HepG2 (cell line): ENCODE measurements around the gene CNOT8. TPM values are rescaled to one million over a fixed set of nuclear protein-coding genes. Genes with fewer than 3 reads are reported as not detected.

Source experiments
- ATAC-seq: fragments of 200-7000 bp; cut with Tn5 transposase; 3 replicates; pipeline ENCODE4 v1.9.1; 2020; ENCODE audit warnings: mild to moderate bottlenecking, moderate library complexity
- BruUV-seq: library from RNA; stranded (reverse); fragments of 400-500 nt; replicated peaks from 2 replicates; lab custom pipeline; 2021; lab: Mats Ljungman, UMichigan
- CTCF ChIA-PET: fragments of 300-600 bp; formaldehyde crosslinking; extraction: SDS; loops from one replicate; lab custom pipeline; 2021; ENCODE audit warnings: low total read pairs, inconsistent platforms, low intra/inter-chr PET ratio; lab: Yijun Ruan, JAX
- POLR2A ChIA-PET: fragments of 350-600 bp; sonication (Branson Sonifier 250); formaldehyde crosslinking; loops from one replicate; lab custom pipeline; 2020; ENCODE audit warnings: antibody characterized with exemption, inconsistent platforms; lab: Yijun Ruan, JAX
- DNase-seq: peaks from one replicate; pipeline ENCODE4 v3.0.0-alpha.2; 2015; ENCODE audit warnings: low spot score
- FAIRE-seq: peaks from 3 replicates; lab custom pipeline; 2011; peaks lifted over from hg19 to GRCh38; lab: Jason Lieb, UNC
- H2AFZ ChIP-seq: one replicate; pipeline ENCODE4 v1.6.1; 2011; ENCODE audit warnings: low read length, inconsistent platforms
- H3K27ac ChIP-seq: fragments of 300-600 bp; 3 replicates; pipeline ENCODE4 v1.8.0; 2011; ENCODE audit warnings: mixed run types, mild to moderate bottlenecking, mixed read lengths, low read length, inconsistent platforms; ENCODE audit not compliant: insufficient read depth; ENCODE audit errors: extremely low read length
- H3K27me3 ChIP-seq, 2 experiments: fragments of 200-600 bp in 1 of 2; 2 replicates in 1 of 2; 3 replicates in 1 of 2; pipeline versions ENCODE4 v1.6.0 to v1.8.0; 2011; ENCODE audit warnings: low read length in 2 of 2, mild to moderate bottlenecking in 2 of 2, moderate library complexity in 2 of 2, inconsistent platforms in 1 of 2; ENCODE audit not compliant: insufficient read depth in 2 of 2, control insufficient read depth in 1 of 2
- H3K36me3 ChIP-seq, 2 experiments: fragments of 200-600 bp in 1 of 2; replicated peaks in 1 of 2; 2 replicates in 1 of 2; 3 replicates in 1 of 2; pipeline versions ENCODE4 v1.5.1 to v1.8.0; 2011; ENCODE audit warnings: low read length in 2 of 2, inconsistent platforms in 1 of 2; ENCODE audit not compliant: insufficient read depth in 2 of 2, control insufficient read depth in 1 of 2
- H3K4me1 ChIP-seq: 2 replicates; pipeline ENCODE4 v1.5.1; 2012; ENCODE audit warnings: low read length, inconsistent platforms; ENCODE audit not compliant: insufficient read depth
- H3K4me2 ChIP-seq: 2 replicates; pipeline ENCODE4 v1.6.0; 2011; ENCODE audit warnings: low read depth, low read length, inconsistent platforms
- H3K4me3 ChIP-seq, 3 experiments: fragments of 200-600 bp in 1 of 3; sonication (generic), shearing (Covaris generic) in 1 of 3; replicated peaks in 1 of 3; 2 replicates each; pipeline ENCODE4 v1.5.1; 2011 to 2016; ENCODE audit warnings: low read length in 3 of 3, inconsistent platforms in 2 of 3, low read depth in 2 of 3, mild to moderate bottlenecking in 2 of 3, control low read depth in 1 of 3, mixed read lengths in 1 of 3; ENCODE audit not compliant: insufficient read depth in 1 of 3
- H3K79me2 ChIP-seq: one replicate; pipeline ENCODE4 v1.6.1; 2011; ENCODE audit warnings: low read length, inconsistent platforms; ENCODE audit not compliant: insufficient read depth
- H3K9ac ChIP-seq: 2 replicates; pipeline ENCODE4 v1.6.0; 2011; ENCODE audit warnings: mild to moderate bottlenecking, low read depth, low read length, inconsistent platforms; ENCODE audit not compliant: insufficient read depth
- H3K9me3 ChIP-seq: 2 replicates; pipeline ENCODE4 v1.5.1; 2012; ENCODE audit warnings: mild to moderate bottlenecking, low read length
- H4K20me1 ChIP-seq: 2 replicates; pipeline ENCODE4 v1.6.0; 2011; ENCODE audit warnings: inconsistent platforms, mild to moderate bottlenecking, low read length, moderate library complexity; ENCODE audit not compliant: insufficient read depth
- ATF1 ChIP-seq: IDR thresholded peaks from 2 replicates; pipeline ENCODE4 v1.6.1; 2016; ENCODE audit warnings: mild to moderate bottlenecking, control low read depth
- ATF7 ChIP-seq, 2 experiments: fragments of 450-650 bp in 1 of 2; sonication (generic) in 1 of 2; formaldehyde crosslinking in 1 of 2; IDR thresholded peaks; 2 replicates each; pipeline versions ENCODE4 v1.4.0 to v1.6.1; 2016 to 2020; ENCODE audit warnings: antibody characterized with exemption in 1 of 2, mild to moderate bottlenecking in 1 of 2, missing genetic modification reagents in 1 of 2
- BRD4 ChIP-seq: sonication (generic); formaldehyde crosslinking; IDR thresholded peaks from 2 replicates; pipeline ENCODE4 v1.4.0; 2020; ENCODE audit warnings: missing genetic modification reagents
- CCDC6 ChIP-seq: sonication (generic); formaldehyde crosslinking; IDR thresholded peaks from 2 replicates; pipeline ENCODE4 v1.8.1; 2022; ENCODE audit warnings: mild to moderate bottlenecking, missing genetic modification reagents, moderate library complexity
- CTCF ChIP-seq: sonication (generic); formaldehyde crosslinking; IDR thresholded peaks from 2 replicates; pipeline ENCODE4 v1.5.0; 2020; ENCODE audit warnings: mild to moderate bottlenecking, missing genetic modification reagents, moderate library complexity
- ELF1 ChIP-seq: sonication (generic); formaldehyde crosslinking; IDR thresholded peaks from 2 replicates; pipeline ENCODE4 v1.4.0; 2020; ENCODE audit warnings: missing genetic modification reagents
- MEF2D ChIP-seq: sonication (generic); formaldehyde crosslinking; IDR thresholded peaks from 2 replicates; pipeline ENCODE4 v1.5.1; 2020; ENCODE audit warnings: mild to moderate bottlenecking, missing genetic modification reagents
- PHF5A ChIP-seq: IDR thresholded peaks from one replicate; pipeline ENCODE4 v1.6.1; 2018; ENCODE audit warnings: low read depth, missing genetic modification reagents; ENCODE audit not compliant: unreplicated experiment
- TFDP2 ChIP-seq: sonication (generic); formaldehyde crosslinking; IDR thresholded peaks from 2 replicates; pipeline ENCODE4 v1.4.0; 2020; ENCODE audit warnings: missing genetic modification reagents
- TSC22D2 ChIP-seq: sonication (generic); formaldehyde crosslinking; IDR thresholded peaks from 2 replicates; pipeline ENCODE4 v1.5.1; 2020; ENCODE audit warnings: missing genetic modification reagents, mild to moderate bottlenecking, borderline replicate concordance
- ZNF253 ChIP-seq: sonication (generic); formaldehyde crosslinking; IDR thresholded peaks from 2 replicates; pipeline ENCODE4 v1.8.0; 2022; ENCODE audit warnings: mild to moderate bottlenecking, missing genetic modification reagents, borderline replicate concordance
- ZNF737 ChIP-seq: sonication (generic); formaldehyde crosslinking; IDR thresholded peaks from 2 replicates; pipeline ENCODE4 v1.5.0; 2020; ENCODE audit warnings: missing genetic modification reagents, mild to moderate bottlenecking, borderline replicate concordance
- WGBS: methylation state at CpG from one replicate; pipeline ENCODE4 v1.1.6; 2017; ENCODE audit warnings: low lambda C conversion rate; 5-methylcytosine and 5-hydroxymethylcytosine counted together
- in situ Hi-C: cut with HindIII; loops from 2 replicates; pipeline ENCODE4 v1.10.0; 2017; ENCODE audit warnings: low pct_unique_long_range_greater_than_20kb; ENCODE audit not compliant: extremely low pct_ligation_motif_present
- intact Hi-C: fragments of 100-400 bp; cut with micrococcal nuclease; formaldehyde crosslinking; loops from one replicate; pipeline ENCODE4 v1.10.0; 2022; ENCODE audit not compliant: unreplicated experiment
- polyA plus RNA-seq, 8 experiments: library from polyadenylated mRNA; depleted of rRNA in 3 of 8; stranded (reverse) in 7 of 8; unstranded in 1 of 8; fragments of >200 nt; fragmentation: Illumina TruSeq in 4 of 8; extraction: Trizol in 4 of 8; gene quantifications; 2 replicates each; pipeline versions ENCODE4 v1.2.1 to v1.2.3, GENCODE V29; 2011 to 2016; ENCODE audit warnings: low read depth in 4 of 8, missing spikeins in 1 of 8, mixed read lengths in 1 of 8; ENCODE audit not compliant: insufficient read depth in 1 of 8
- total RNA-seq, 5 experiments: library from RNA; depleted of rRNA; stranded (reverse); fragments of >200 nt; fragmentation: Illumina TruSeq; extraction: Trizol; gene quantifications; 2 replicates each; pipeline ENCODE4 v1.2.3, GENCODE V29; 2016; ENCODE audit warnings: low read depth in 1 of 5
- TF ChIP-seq, protein P1 (sequence below): sonication (generic); formaldehyde crosslinking; IDR thresholded peaks from 2 replicates; pipeline ENCODE4 v1.5.0; 2020; ENCODE audit warnings: missing genetic modification reagents

The CNOT8 gene
- total and polyA plus RNA-seq, 2 of the 13 experiments (the other 11 are each of a cell fraction or from before 2014, with no cell fraction given) = 37.1 to 74.9 TPM

DNA sequence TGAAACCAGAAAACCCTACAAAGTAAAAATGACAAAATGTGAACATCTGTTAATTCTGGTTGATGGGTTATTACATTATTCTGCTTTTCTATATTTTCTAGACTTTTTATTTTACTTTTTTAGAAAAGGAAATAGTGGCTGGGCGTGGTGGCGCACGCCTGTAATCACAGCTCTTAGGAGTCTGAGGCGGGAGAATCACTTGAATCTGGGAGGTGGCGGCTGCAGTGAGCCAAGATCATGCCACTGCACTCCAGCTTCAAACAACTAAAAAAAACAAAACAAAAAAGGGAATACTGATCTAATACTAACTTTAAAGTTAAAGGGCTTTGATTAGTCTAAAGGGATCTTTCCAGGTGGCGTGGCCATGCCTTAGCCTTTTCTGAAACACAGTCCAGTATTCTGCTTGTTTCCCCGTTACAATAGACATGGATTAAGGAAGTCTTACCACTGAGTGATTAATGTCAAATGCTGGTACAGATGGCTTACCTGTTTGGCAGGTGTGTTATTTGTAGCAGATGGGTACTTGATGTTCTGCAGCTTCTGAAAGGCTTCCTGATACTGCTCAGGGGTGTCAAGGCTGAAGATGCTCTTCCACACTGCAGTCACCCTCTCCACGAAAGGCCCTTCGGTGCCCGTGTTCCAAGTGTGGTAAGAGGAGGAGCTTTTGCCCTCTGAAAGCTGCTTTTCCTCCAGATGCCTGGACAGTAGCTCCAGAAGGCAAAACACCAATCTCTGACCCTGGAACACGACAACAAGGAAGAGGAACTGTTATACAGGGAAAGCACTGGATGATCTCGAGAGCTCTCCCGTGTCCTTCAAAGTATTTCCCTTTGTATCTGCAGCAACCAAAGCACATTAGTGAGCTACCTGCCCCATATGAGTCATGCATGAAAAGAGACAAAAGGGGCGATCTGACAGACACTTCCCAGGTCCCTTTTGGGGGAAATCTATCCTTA, 37.5 kb downstream of the CNOT8 start:
- ChIA-PET POLR2A (no interaction called here), CTCF (no interaction called here)
- no peak overlapping the region for H3K9ac ChIP-seq
- in situ Hi-C loops (no loop called here), intact Hi-C loops (no loop called here)
- DNase-seq (no peak), ATAC-seq (no peak), FAIRE-seq (peak; percentile 15)
- H4K20me1 ChIP-seq = no peaks in the 10 kb centered on the region
- no peaks in the 10 kb centered on the region for H3K79me2 ChIP-seq
- no peaks in the 10 kb centered on the region for H3K27me3 ChIP-seq
- no peak overlapping the region for H3K4me3 ChIP-seq
- TF ChIP-seq, protein P1, sequence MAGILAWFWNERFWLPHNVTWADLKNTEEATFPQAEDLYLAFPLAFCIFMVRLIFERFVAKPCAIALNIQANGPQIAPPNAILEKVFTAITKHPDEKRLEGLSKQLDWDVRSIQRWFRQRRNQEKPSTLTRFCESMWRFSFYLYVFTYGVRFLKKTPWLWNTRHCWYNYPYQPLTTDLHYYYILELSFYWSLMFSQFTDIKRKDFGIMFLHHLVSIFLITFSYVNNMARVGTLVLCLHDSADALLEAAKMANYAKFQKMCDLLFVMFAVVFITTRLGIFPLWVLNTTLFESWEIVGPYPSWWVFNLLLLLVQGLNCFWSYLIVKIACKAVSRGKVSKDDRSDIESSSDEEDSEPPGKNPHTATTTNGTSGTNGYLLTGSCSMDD = no peak
- TF ChIP-seq ATF7 (IDR thresholded peaks at IDR 0.05) (no peak), ATF7 (CRISPR knock-in tag; IDR thresholded peaks at IDR 0.05) (no peak), TSC22D2 (CRISPR knock-in tag) (no peak)
- no peaks in the 10 kb centered on the region for H3K4me1 ChIP-seq
- no peak overlapping the region for H3K4me2 ChIP-seq
- WGBS = 95% methylated on average over 14 of the region's 14 CpGs
- no peak overlapping the region for H2AFZ ChIP-seq
- no peaks in the 10 kb centered on the region for H3K9me3 ChIP-seq
- no peak overlapping the region for H3K27ac ChIP-seq
- BruUV-seq = no TSS peak
- peaks cover 35 to 86% of the 10 kb centered on the region in 2 experiments for H3K36me3 ChIP-seq

- Histone ChIP-seq H3K27ac (no peak overlapping the region), H3K9ac (no peak overlapping the region), H3K4me1 (no peaks in the 10 kb centered on the region), H3K79me2 (no peaks in the 10 kb centered on the region), H3K27me3 (no peaks in the 10 kb centered on the region), H3K4me2 (no peak overlapping the region), H2AFZ (no peak overlapping the region), H3K9me3 (no peaks in the 10 kb centered on the region), H3K4me3 (no peak overlapping the region), H4K20me1 (no peaks in the 10 kb centered on the region), H3K36me3 (peaks cover 34 to 86% of the 10 kb centered on the region in 2 experiments)
- no peak for ATAC-seq
- in situ Hi-C loops (no loop called here), intact Hi-C loops (no loop called here)
- POLR2A ChIA-PET = no interaction called here
- DNase-seq = no peak
- CTCF ChIA-PET = no interaction called here
- BruUV-seq = no TSS peak
- FAIRE-seq = no peak
- no peak for TF ChIP-seq ZNF737 (CRISPR knock-in tag)
- no peak for TF ChIP-seq PHF5A (CRISPR knock-in tag)
- no peak for TF ChIP-seq MEF2D (CRISPR knock-in tag)
- no peak for TF ChIP-seq TFDP2 (CRISPR knock-in tag)
- TF ChIP-seq BRD4 = no peak
- TF ChIP-seq ZNF253 (CRISPR knock-in tag) = no peak
- no peak for TF ChIP-seq ELF1 (CRISPR knock-in tag)
- TF ChIP-seq CCDC6 = no peak
- no peak for TF ChIP-seq ATF1
- no peak for TF ChIP-seq CTCF (CRISPR knock-in tag)
Measured at GRCh38 chr5:154896562-154897165, 38.2 kb downstream of the CNOT8 start.
